ENCODE results near the gene BOLA2.
"Not testable (repeated sequence)": the region's sequence is repeated elsewhere in the genome, so short reads cannot be mapped to it uniquely, and the experiment has no call there.

DNA sequence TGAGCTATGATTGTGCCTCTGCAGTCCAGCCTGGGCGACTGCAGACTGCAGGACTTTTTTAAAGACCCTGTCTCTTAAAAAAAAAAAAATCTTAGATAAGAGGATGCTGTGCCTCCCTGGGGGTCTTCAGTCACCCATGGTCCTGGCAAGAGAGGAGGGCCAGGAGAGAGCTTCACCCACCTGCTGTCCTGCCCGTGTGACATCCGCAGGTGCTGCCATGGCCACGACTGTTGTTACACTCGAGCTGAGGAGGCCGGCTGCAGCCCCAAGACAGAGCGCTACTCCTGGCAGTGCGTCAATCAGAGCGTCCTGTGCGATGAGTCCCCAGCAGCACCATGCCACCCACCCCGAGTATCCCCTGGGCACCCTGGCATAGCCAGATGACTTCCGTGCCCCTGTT is 28.1 kb upstream of the BOLA2 start:
- not testable (repeated sequence) for TF ChIP-seq CTCF, EP300 (IDR thresholded peaks at IDR 0.05)
